ENCODE results near the gene APOL4. TPM values are rescaled to one million over a fixed set of nuclear protein-coding genes. Genes with fewer than 3 reads are reported as not detected.

Gene APOL4
- total RNA-seq, 1 experiment from 2014 or later, result 1.6 TPM

DNA sequence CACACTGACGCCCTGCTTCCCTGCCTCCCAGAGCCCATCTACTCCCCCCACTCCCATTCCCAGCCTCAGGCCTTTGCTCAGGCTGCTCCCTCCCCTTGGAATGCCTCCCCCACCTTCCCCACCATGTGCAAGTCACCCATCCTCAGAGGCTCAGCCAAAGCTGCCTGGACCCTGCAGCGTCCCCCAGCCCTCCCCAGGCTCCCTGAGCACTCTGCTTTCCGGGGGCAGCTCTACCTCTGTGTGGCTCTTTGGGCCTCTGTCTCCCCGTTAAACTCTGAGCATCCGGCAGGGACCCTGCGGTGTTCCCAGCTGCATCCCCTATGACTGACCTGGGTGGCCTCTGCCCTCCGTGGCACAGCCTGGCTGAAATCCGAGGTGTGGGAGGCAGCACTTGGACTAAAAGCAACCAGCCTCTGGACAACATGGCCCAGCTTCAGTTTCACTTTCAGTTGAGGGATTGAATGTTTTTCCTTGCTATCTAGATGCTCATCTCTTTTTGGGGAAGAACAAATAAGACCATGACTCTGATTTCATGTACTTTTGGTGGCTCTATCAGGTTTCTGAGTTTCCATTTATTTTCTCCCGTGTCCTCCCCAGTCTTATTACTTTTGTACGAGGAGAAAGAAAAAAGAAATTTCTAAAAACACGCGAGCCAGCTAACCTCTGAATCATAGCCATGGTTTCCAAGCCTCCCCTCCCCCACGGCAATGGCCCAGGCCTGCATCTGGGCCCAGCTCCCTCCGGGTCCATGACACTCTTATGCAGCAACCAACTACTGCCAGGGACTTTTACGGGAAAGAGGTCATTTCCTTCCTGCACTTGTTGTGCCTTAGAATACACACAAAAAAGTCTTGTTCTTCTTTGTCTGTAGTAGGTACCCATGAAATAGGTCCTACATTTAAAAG lies 44.8 kb downstream of the APOL4 start:
- POLR2A ChIA-PET (ENCODE audit: low non-redundant PET), result interaction anchor here (0.5 kb wide), 1 partner anchor 85 kb away, joined by 3 read pairs; no protein-coding TSS in a partner anchor
- Histone ChIP-seq H3K4me3 (ENCODE audit: low read depth, low read length, poor library complexity, severe bottlenecking) (no peak overlapping the region), H3K36me3 (ENCODE audit: insufficient read depth, low read length, poor library complexity, severe bottlenecking) (no peaks in the 10 kb centered on the region), H3K4me1 (ENCODE audit: insufficient read depth, low read length, poor library complexity, severe bottlenecking) (no peaks in the 10 kb centered on the region), H3K9me3 (ENCODE audit: low read depth, low read length, poor library complexity, severe bottlenecking) (no peaks in the 10 kb centered on the region), H3K27ac (ENCODE audit: low read depth, low read length, poor library complexity, severe bottlenecking) (no peak overlapping the region), H3K27me3 (replicated peaks; ENCODE audit: insufficient read depth, low read depth, low read length, poor library complexity) (no peaks in the 10 kb centered on the region)
- CTCF ChIA-PET, result no interaction called here
- TF ChIP-seq, protein P1, sequence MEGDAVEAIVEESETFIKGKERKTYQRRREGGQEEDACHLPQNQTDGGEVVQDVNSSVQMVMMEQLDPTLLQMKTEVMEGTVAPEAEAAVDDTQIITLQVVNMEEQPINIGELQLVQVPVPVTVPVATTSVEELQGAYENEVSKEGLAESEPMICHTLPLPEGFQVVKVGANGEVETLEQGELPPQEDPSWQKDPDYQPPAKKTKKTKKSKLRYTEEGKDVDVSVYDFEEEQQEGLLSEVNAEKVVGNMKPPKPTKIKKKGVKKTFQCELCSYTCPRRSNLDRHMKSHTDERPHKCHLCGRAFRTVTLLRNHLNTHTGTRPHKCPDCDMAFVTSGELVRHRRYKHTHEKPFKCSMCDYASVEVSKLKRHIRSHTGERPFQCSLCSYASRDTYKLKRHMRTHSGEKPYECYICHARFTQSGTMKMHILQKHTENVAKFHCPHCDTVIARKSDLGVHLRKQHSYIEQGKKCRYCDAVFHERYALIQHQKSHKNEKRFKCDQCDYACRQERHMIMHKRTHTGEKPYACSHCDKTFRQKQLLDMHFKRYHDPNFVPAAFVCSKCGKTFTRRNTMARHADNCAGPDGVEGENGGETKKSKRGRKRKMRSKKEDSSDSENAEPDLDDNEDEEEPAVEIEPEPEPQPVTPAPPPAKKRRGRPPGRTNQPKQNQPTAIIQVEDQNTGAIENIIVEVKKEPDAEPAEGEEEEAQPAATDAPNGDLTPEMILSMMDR (conservative IDR thresholded peaks at IDR 0.05; ENCODE audit: low read depth, low read length), result no peak
- TF ChIP-seq EZH2 (IDR thresholded peaks at IDR 0.05; ENCODE audit: borderline replicate concordance, low read depth, low read length, poor library complexity, severe bottlenecking), result no peak
- no peak for DNase-seq (ENCODE audit: low spot score)
- intact Hi-C loops (cut with micrococcal nuclease; ENCODE audit: unreplicated experiment), result no loop called here
- BruUV-seq (replicated peaks), result no TSS peak

DNA sequence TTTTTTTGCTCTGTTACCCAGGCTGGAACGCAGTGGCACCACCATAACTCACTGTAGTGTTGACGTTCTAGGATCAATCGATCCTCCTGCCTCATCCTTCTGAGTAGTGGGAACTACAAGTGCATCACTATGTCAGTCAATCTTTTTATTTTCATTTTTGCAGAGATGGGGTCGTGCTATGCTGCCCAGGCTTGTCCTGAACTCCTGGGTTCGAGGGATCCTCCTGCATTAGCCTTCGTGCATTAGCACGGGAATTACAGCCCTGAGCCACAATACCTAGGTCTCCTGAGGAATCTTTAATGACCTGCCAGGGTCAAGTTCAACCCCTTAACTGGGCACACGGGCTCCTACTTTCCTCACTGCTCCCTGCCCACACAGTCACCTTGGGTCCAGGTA lies 45.5 kb downstream of the APOL4 start:
- Histone ChIP-seq H3K9me3 (ENCODE audit: low read depth, low read length, poor library complexity, severe bottlenecking) (no peaks in the 10 kb centered on the region), H3K36me3 (ENCODE audit: insufficient read depth, low read length, poor library complexity, severe bottlenecking) (no peaks in the 10 kb centered on the region), H3K4me1 (ENCODE audit: insufficient read depth, low read length, poor library complexity, severe bottlenecking) (no peaks in the 10 kb centered on the region), H3K27me3 (replicated peaks; ENCODE audit: insufficient read depth, low read depth, low read length, poor library complexity) (no peaks in the 10 kb centered on the region), H3K27ac (ENCODE audit: low read depth, low read length, poor library complexity, severe bottlenecking) (no peak overlapping the region), H3K4me3 (ENCODE audit: low read depth, low read length, poor library complexity, severe bottlenecking) (no peak overlapping the region)
- DNase-seq (ENCODE audit: low spot score), result no peak
- TF ChIP-seq, protein P1 (conservative IDR thresholded peaks at IDR 0.05; ENCODE audit: low read depth, low read length), result no peak
- no peak for TF ChIP-seq EZH2 (IDR thresholded peaks at IDR 0.05; ENCODE audit: borderline replicate concordance, low read depth, low read length, poor library complexity, severe bottlenecking)
- ChIA-PET POLR2A (ENCODE audit: low non-redundant PET) (no interaction called here), CTCF (no interaction called here)
- intact Hi-C loops (cut with micrococcal nuclease; ENCODE audit: unreplicated experiment), result no loop called here
- BruUV-seq (replicated peaks), result no TSS peak

DNA sequence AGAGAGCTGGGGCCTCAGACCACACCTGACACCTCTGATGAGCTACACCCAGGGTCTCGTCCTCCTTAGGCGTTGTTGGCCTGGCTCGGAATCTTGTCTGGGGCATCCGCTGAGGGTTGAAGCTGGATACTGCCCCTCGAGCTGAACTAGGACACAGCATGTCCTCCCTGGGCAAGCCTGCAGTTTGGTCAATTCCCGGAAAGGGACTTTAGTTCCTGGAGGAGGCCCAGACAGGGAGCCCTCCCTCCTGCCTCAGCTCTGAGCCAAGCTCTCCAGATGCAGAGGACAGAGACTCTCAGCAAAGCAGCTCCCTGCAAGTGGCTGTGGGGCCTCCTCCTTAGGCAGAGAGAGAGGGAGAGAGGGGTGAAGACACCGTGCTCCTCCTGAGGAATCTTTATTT lies 45.9 kb downstream of the APOL4 start:
- Histone ChIP-seq H3K27me3 (replicated peaks; ENCODE audit: insufficient read depth, low read depth, low read length, poor library complexity) (no peaks in the 10 kb centered on the region), H3K4me3 (ENCODE audit: low read depth, low read length, poor library complexity, severe bottlenecking) (no peak overlapping the region), H3K9me3 (ENCODE audit: low read depth, low read length, poor library complexity, severe bottlenecking) (no peaks in the 10 kb centered on the region), H3K27ac (ENCODE audit: low read depth, low read length, poor library complexity, severe bottlenecking) (no peak overlapping the region), H3K4me1 (ENCODE audit: insufficient read depth, low read length, poor library complexity, severe bottlenecking) (no peaks in the 10 kb centered on the region), H3K36me3 (ENCODE audit: insufficient read depth, low read length, poor library complexity, severe bottlenecking) (no peaks in the 10 kb centered on the region)
- BruUV-seq (replicated peaks), result no TSS peak
- intact Hi-C loops (cut with micrococcal nuclease; ENCODE audit: unreplicated experiment), result no loop called here
- CTCF ChIA-PET, result no interaction called here
- POLR2A ChIA-PET (ENCODE audit: low non-redundant PET), result no interaction called here
- no peak for TF ChIP-seq EZH2 (IDR thresholded peaks at IDR 0.05; ENCODE audit: borderline replicate concordance, low read depth, low read length, poor library complexity, severe bottlenecking)
- TF ChIP-seq, protein P1 (conservative IDR thresholded peaks at IDR 0.05; ENCODE audit: low read depth, low read length), result no peak
- no peak for DNase-seq (ENCODE audit: low spot score)
